ENCODE data around the gene PKP1. TPM values are rescaled to one million over a fixed set of nuclear protein-coding genes. Genes with fewer than 3 reads are reported as not detected.
A peak's percentile ranks its signal among the peaks of the same experiment; 100 is the strongest.

PKP1 gene
- total and polyA plus RNA-seq, 2 experiments from 2014 or later, result 0.03 TPM; not detected in 1

GRCh38 chr1:201326710-201327109, 43.4 kb downstream of the PKP1 start:
- Histone ChIP-seq H3K9me3 (ENCODE audit: low read depth) (no peaks in the 10 kb centered on the region), H3K27ac (no peak overlapping the region), H3K27me3 (no peaks in the 10 kb centered on the region), H3K36me3 (no peaks in the 10 kb centered on the region), H3K4me1 (ENCODE audit: low read depth) (peaks cover 36% of the 10 kb centered on the region), H3K4me3 (no peak overlapping the region)
- DNase-seq (ENCODE audit: low read depth in 1 of 2, low spot score in 1 of 2), result no peak
- TF ChIP-seq CTCF (IDR thresholded peaks at IDR 0.05; ENCODE audit: low read depth, low read length), result no peak

GRCh38 chr1:201327687-201328240, 44.5 kb downstream of the PKP1 start:
- no peak for DNase-seq (ENCODE audit: low read depth in 1 of 2, low spot score in 1 of 2)
- H3K27me3 ChIP-seq, result no peaks in the 10 kb centered on the region
- H3K4me3 ChIP-seq, result no peak overlapping the region
- H3K9me3 ChIP-seq (ENCODE audit: low read depth), result no peaks in the 10 kb centered on the region
- H3K36me3 ChIP-seq, result no peaks in the 10 kb centered on the region
- peak overlapping the region; percentile 84 for H3K27ac ChIP-seq
- no peak for TF ChIP-seq CTCF (IDR thresholded peaks at IDR 0.05; ENCODE audit: low read depth, low read length)
- peaks cover 36% of the 10 kb centered on the region for H3K4me1 ChIP-seq (ENCODE audit: low read depth)

DNA sequence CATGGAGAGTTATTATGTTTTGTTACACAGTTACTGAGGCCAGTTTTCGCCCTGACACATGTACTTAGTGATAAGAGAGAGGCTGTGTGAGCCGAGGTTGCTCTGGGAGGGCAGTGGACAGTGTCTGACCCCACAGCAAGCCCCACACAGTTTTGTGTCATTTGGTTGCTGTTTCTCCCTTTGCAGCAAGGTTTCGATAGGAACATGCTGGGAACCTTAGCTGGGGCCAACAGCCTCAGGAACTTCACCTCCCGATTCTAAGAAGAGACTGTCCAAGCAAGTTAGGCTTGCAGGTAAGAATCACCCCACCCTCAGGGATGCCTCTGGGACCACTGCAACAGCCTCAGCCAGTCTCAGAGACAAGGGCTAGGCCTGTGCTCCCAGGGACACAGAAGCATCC, 45.3 kb downstream of the PKP1 start:
- DNase-seq (ENCODE audit: low read depth in 1 of 2, low spot score in 1 of 2), result peak in 1 of 2 donors; percentile 45
- Histone ChIP-seq H3K36me3 (no peaks in the 10 kb centered on the region), H3K27ac (peak overlapping the region; percentile 84), H3K4me3 (no peak overlapping the region), H3K9me3 (ENCODE audit: low read depth) (no peaks in the 10 kb centered on the region), H3K4me1 (ENCODE audit: low read depth) (peaks cover 36% of the 10 kb centered on the region), H3K27me3 (no peaks in the 10 kb centered on the region)
- no peak for TF ChIP-seq CTCF (IDR thresholded peaks at IDR 0.05; ENCODE audit: low read depth, low read length)

DNA sequence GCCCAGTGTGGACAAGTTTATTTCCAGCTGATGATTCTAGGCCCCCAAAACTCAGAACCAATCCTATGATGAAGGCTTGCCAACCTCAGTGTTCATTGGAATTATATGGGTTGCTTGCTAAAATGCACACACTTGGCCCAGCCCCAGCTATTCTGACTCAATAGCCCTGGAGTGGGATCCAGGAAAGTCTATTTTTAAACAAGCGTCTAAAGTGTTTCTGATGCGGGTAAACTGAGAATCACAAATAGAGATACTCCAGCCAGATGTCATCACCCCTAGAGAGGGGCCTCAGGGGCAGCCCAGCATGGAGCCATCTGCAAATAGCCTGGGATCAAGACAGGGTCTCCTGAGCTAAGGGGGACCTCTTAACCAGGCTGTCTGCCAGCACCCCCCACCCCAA, 46.0 kb downstream of the PKP1 start:
- Histone ChIP-seq H3K4me1 (ENCODE audit: low read depth) (peaks cover 36% of the 10 kb centered on the region), H3K36me3 (no peaks in the 10 kb centered on the region), H3K27ac (peak overlapping the region; percentile 84), H3K9me3 (ENCODE audit: low read depth) (no peaks in the 10 kb centered on the region), H3K27me3 (no peaks in the 10 kb centered on the region), H3K4me3 (no peak overlapping the region)
- DNase-seq (ENCODE audit: low read depth in 1 of 2, low spot score in 1 of 2), result peak; percentile 44 to 66
- no peak for TF ChIP-seq CTCF (IDR thresholded peaks at IDR 0.05; ENCODE audit: low read depth, low read length)

- Histone ChIP-seq H3K4me3 (no peak overlapping the region), H3K27me3 (no peaks in the 10 kb centered on the region), H3K27ac (peak overlapping the region; percentile 84), H3K9me3 (ENCODE audit: low read depth) (no peaks in the 10 kb centered on the region), H3K36me3 (no peaks in the 10 kb centered on the region), H3K4me1 (ENCODE audit: low read depth) (peaks cover 36% of the 10 kb centered on the region)
- no peak for DNase-seq (ENCODE audit: low read depth in 1 of 2, low spot score in 1 of 2)
- no peak for TF ChIP-seq CTCF (IDR thresholded peaks at IDR 0.05; ENCODE audit: low read depth, low read length)
Measured at GRCh38 chr1:201329801-201330200, 46.5 kb downstream of the PKP1 start.

All from cardiac muscle cell (in vitro differentiated cells and primary cell).